PC-9 (cell line): ENCODE results near the gene DMBT1. TPM values are rescaled to one million over a fixed set of nuclear protein-coding genes. Genes with fewer than 3 reads are reported as not detected.

Experiments used
- BruUV-seq: library from RNA; stranded (reverse); fragments of 400-500 nt; replicated peaks from 2 replicates; lab custom pipeline; 2021; lab: Mats Ljungman, UMichigan
- CTCF ChIA-PET: fragments of 300-600 bp; sonication (Branson Sonifier 250); formaldehyde crosslinking; loops from one replicate; lab custom pipeline; 2022; ENCODE audit warnings: antibody characterized with exemption; lab: Charles Lee
- POLR2A ChIA-PET: fragments of 300-600 bp; sonication (Branson Sonifier 250); formaldehyde crosslinking; loops from one replicate; lab custom pipeline; 2022; ENCODE audit warnings: antibody characterized with exemption; ENCODE audit not compliant: unreplicated experiment; lab: Charles Lee
- DNase-seq, 2 experiments: peaks; one replicate each; pipeline versions ENCODE4 v3.0.0 to v3.0.0-alpha.2; 2015 to 2022; ENCODE audit warnings: mixed read lengths in 1 of 2
- H2AFZ ChIP-seq: fragments of 200-600 bp; sonication (generic); 2 replicates; pipeline ENCODE4 v1.8.1; 2017; ENCODE audit warnings: antibody characterized with exemption
- H3F3A ChIP-seq: fragments of 200-600 bp; sonication (generic); 2 replicates; pipeline ENCODE4 v1.8.1; 2017; ENCODE audit warnings: antibody characterized with exemption, mild to moderate bottlenecking, low read depth; ENCODE audit not compliant: insufficient read depth
- H3K27ac ChIP-seq: fragments of 200-600 bp; sonication (generic); 2 replicates; pipeline ENCODE4 v1.6.1; 2016; ENCODE audit warnings: mixed run types
- H3K27me3 ChIP-seq: fragments of 200-600 bp; sonication (generic); 2 replicates; pipeline ENCODE4 v1.6.1; 2016; ENCODE audit warnings: low read depth, mixed run types; ENCODE audit not compliant: insufficient read depth
- H3K36me3 ChIP-seq: fragments of 200-600 bp; sonication (generic); 2 replicates; pipeline ENCODE4 v1.6.1; 2016; ENCODE audit warnings: low read depth, mixed run types
- H3K4me1 ChIP-seq: fragments of 200-600 bp; sonication (generic); replicated peaks from 2 replicates; pipeline ENCODE4 v1.6.1; 2016; ENCODE audit warnings: mixed run types; ENCODE audit not compliant: insufficient read depth
- H3K4me2 ChIP-seq: fragments of 200-600 bp; sonication (generic); 2 replicates; pipeline ENCODE4 v1.6.1; 2017; ENCODE audit warnings: mixed run types
- H3K4me3 ChIP-seq: fragments of 200-600 bp; sonication (generic); 2 replicates; pipeline ENCODE4 v1.6.1; 2016; ENCODE audit warnings: mixed run types
- H3K79me2 ChIP-seq: fragments of 200-600 bp; sonication (generic); 2 replicates; pipeline ENCODE4 v1.6.1; 2017; ENCODE audit warnings: low read depth, mixed run types
- H3K9me2 ChIP-seq: fragments of 200-600 bp; sonication (generic); 2 replicates; pipeline ENCODE4 v1.8.1; 2017; ENCODE audit warnings: mild to moderate bottlenecking; ENCODE audit not compliant: insufficient read depth
- H3K9me3 ChIP-seq: fragments of 200-600 bp; sonication (generic); 2 replicates; pipeline ENCODE4 v1.8.1; 2016; ENCODE audit warnings: low read depth; ENCODE audit not compliant: insufficient read depth
- H4K20me1 ChIP-seq: fragments of 200-600 bp; sonication (generic); 2 replicates; pipeline ENCODE4 v1.8.1; 2017; ENCODE audit not compliant: insufficient read depth
- CTCF ChIP-seq: fragments of 200-600 bp; sonication (generic); conservative IDR thresholded peaks from 2 replicates; pipeline ENCODE4 v1.6.1; 2017; ENCODE audit warnings: mixed run types, antibody characterized with exemption, mild to moderate bottlenecking, moderate library complexity
- EZH2 ChIP-seq: fragments of 200-600 bp; sonication (generic); IDR thresholded peaks from 2 replicates; pipeline ENCODE4 v1.8.0; 2017; ENCODE audit warnings: antibody characterized with exemption, low read depth
- intact Hi-C: fragments of 100-400 bp; cut with micrococcal nuclease; formaldehyde crosslinking; loops from one replicate; pipeline ENCODE4 v1.10.0; 2022; ENCODE audit not compliant: unreplicated experiment
- total RNA-seq: library from RNA; stranded (reverse); gene quantifications from 2 replicates; pipeline ENCODE4 v1.2.3, GENCODE V29; 2021

DMBT1 gene
- total RNA-seq, 1 experiment from 2014 or later: 0.98 TPM

- intact Hi-C loops: no loop called here
- Histone ChIP-seq H3K9me3 (no peaks in the 10 kb centered on the region), H4K20me1 (no peaks in the 10 kb centered on the region), H3F3A (no peaks in the 10 kb centered on the region), H3K4me3 (no peak overlapping the region), H3K27me3 (peaks cover 46% of the 10 kb centered on the region), H3K9me2 (no peaks in the 10 kb centered on the region), H2AFZ (no peak overlapping the region), H3K27ac (no peak overlapping the region), H3K79me2 (no peaks in the 10 kb centered on the region), H3K4me2 (no peak overlapping the region), H3K36me3 (no peaks in the 10 kb centered on the region), H3K4me1 (no peaks in the 10 kb centered on the region)
- no peak for DNase-seq
- ChIA-PET CTCF (no interaction called here), POLR2A (no interaction called here)
- BruUV-seq: no TSS peak
- no peak for TF ChIP-seq CTCF
- no peak for TF ChIP-seq EZH2
These were observed 110.8 kb downstream of the DMBT1 start for GRCh38 chr10:122671355-122671754.

GRCh38 chr10:122672655-122673054, 112.1 kb downstream of the DMBT1 start:
- Histone ChIP-seq H3K27ac (no peak overlapping the region), H3K79me2 (no peaks in the 10 kb centered on the region), H3K9me2 (no peaks in the 10 kb centered on the region), H2AFZ (no peak overlapping the region), H3K36me3 (no peaks in the 10 kb centered on the region), H3K4me1 (no peaks in the 10 kb centered on the region), H4K20me1 (no peaks in the 10 kb centered on the region), H3K4me2 (no peak overlapping the region), H3K9me3 (no peaks in the 10 kb centered on the region), H3K4me3 (no peak overlapping the region), H3K27me3 (peaks cover 33% of the 10 kb centered on the region), H3F3A (no peaks in the 10 kb centered on the region)
- TF ChIP-seq EZH2: no peak
- TF ChIP-seq CTCF: no peak
- CTCF ChIA-PET: no interaction called here
- no TSS peak for BruUV-seq
- intact Hi-C loops: no loop called here
- DNase-seq: no peak
- POLR2A ChIA-PET: no interaction called here

GRCh38 chr10:122673269-122673668, 112.7 kb downstream of the DMBT1 start:
- H3K4me3 ChIP-seq: no peak overlapping the region
- ChIA-PET POLR2A (no interaction called here), CTCF (no interaction called here)
- no TSS peak for BruUV-seq
- peaks cover 27% of the 10 kb centered on the region for H3K27me3 ChIP-seq
- no peaks in the 10 kb centered on the region for H3K36me3 ChIP-seq
- no peaks in the 10 kb centered on the region for H3K4me1 ChIP-seq
- intact Hi-C loops: no loop called here
- no peak for DNase-seq
- TF ChIP-seq CTCF: no peak
- TF ChIP-seq EZH2: no peak
- no peaks in the 10 kb centered on the region for H3K9me3 ChIP-seq
- H3K4me2 ChIP-seq: no peak overlapping the region
- H3K9me2 ChIP-seq: no peaks in the 10 kb centered on the region
- H4K20me1 ChIP-seq: no peaks in the 10 kb centered on the region
- no peak overlapping the region for H3K27ac ChIP-seq
- no peak overlapping the region for H2AFZ ChIP-seq
- no peaks in the 10 kb centered on the region for H3F3A ChIP-seq
- H3K79me2 ChIP-seq: no peaks in the 10 kb centered on the region
